ENCODE measurements around the gene CROCC. TPM values are rescaled to one million over a fixed set of nuclear protein-coding genes. Genes with fewer than 3 reads are reported as not detected.

CROCC gene
- total RNA-seq, 2 experiments from 2014 or later = 36.3 to 54.1 TPM

GRCh38 chr1:16924216-16924918 lies 2.6 kb downstream of the CROCC start:
- Histone ChIP-seq H3K79me2 (ENCODE audit: insufficient read depth, low read depth, low read length) (no peaks in the 10 kb centered on the region), H2AFZ (ENCODE audit: low read length) (no peak overlapping the region), H3K9me3 (ENCODE audit: low read length) (no peaks in the 10 kb centered on the region), H3K4me2 (ENCODE audit: low read length) (no peak overlapping the region), H4K20me1 (ENCODE audit: insufficient read depth, low read length) (no peaks in the 10 kb centered on the region), H3K4me3 (ENCODE audit: low read depth, low read length, poor library complexity, severe bottlenecking) (no peak overlapping the region), H3K27ac (ENCODE audit: low read depth, low read length, poor library complexity, severe bottlenecking) (no peak overlapping the region), H3K4me1 (ENCODE audit: insufficient read depth, low read length, poor library complexity, severe bottlenecking) (peaks cover 17% of the 10 kb centered on the region), H3K36me3 (ENCODE audit: insufficient read depth, low read length) (no peaks in the 10 kb centered on the region), H3K9me2 (ENCODE audit: insufficient read depth, low read length) (no peaks in the 10 kb centered on the region)
- no peak for DNase-seq (ENCODE audit: low spot score)
- no TSS peak for BruUV-seq (replicated peaks)
- intact Hi-C loops (cut with micrococcal nuclease; ENCODE audit: unreplicated experiment) = no loop called here
- ChIA-PET POLR2A (no interaction called here), CTCF (ENCODE audit: unreplicated experiment) (no interaction called here)
- TF ChIP-seq, protein P1, sequence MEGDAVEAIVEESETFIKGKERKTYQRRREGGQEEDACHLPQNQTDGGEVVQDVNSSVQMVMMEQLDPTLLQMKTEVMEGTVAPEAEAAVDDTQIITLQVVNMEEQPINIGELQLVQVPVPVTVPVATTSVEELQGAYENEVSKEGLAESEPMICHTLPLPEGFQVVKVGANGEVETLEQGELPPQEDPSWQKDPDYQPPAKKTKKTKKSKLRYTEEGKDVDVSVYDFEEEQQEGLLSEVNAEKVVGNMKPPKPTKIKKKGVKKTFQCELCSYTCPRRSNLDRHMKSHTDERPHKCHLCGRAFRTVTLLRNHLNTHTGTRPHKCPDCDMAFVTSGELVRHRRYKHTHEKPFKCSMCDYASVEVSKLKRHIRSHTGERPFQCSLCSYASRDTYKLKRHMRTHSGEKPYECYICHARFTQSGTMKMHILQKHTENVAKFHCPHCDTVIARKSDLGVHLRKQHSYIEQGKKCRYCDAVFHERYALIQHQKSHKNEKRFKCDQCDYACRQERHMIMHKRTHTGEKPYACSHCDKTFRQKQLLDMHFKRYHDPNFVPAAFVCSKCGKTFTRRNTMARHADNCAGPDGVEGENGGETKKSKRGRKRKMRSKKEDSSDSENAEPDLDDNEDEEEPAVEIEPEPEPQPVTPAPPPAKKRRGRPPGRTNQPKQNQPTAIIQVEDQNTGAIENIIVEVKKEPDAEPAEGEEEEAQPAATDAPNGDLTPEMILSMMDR (conservative IDR thresholded peaks at IDR 0.05; ENCODE audit: low read length) = no peak
- TF ChIP-seq EZH2phosphoT487 (IDR thresholded peaks at IDR 0.05; ENCODE audit: borderline replicate concordance, low read depth, low read length) = no peak

DNA sequence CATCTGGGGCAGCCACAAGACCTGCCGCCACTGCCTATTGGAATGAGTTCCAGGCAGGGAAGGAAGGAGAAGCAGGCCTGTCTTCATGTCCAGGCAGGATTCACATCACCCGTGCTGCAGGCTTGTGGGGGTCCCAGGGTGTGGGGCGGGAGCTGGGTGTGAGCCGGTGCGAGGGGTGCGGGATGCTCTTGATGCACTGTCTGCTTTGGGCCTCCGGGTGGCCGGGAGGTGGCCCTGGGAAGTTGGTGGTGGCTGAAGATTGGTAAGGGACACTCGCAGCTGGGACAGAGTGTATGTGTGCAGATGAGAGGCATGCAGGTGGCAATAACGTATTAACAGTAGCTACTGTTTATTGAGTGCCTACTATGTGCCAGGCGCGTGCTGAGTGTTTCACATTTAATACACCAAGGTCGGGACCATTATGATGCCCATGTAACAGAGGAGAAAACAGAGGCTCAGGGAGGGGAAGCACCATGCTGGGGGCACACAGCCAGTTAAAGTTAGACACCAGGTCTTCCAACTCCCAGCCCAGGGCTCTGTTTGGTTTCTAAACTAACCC lies 3.3 kb downstream of the CROCC start:
- H2AFZ ChIP-seq (ENCODE audit: low read length) = no peak overlapping the region
- H3K36me3 ChIP-seq (ENCODE audit: insufficient read depth, low read length) = no peaks in the 10 kb centered on the region
- no peaks in the 10 kb centered on the region for H3K79me2 ChIP-seq (ENCODE audit: insufficient read depth, low read depth, low read length)
- CTCF ChIA-PET (ENCODE audit: unreplicated experiment) = no interaction called here
- H3K9me2 ChIP-seq (ENCODE audit: insufficient read depth, low read length) = no peaks in the 10 kb centered on the region
- no peaks in the 10 kb centered on the region for H4K20me1 ChIP-seq (ENCODE audit: insufficient read depth, low read length)
- H3K27ac ChIP-seq (ENCODE audit: low read depth, low read length, poor library complexity, severe bottlenecking) = no peak overlapping the region
- no peak overlapping the region for H3K4me2 ChIP-seq (ENCODE audit: low read length)
- no peak for DNase-seq (ENCODE audit: low spot score)
- POLR2A ChIA-PET = interaction anchor here (0.5 kb wide), 1 partner anchor 84 kb away, joined by 3 read pairs; no protein-coding TSS in a partner anchor
- H3K9me3 ChIP-seq (ENCODE audit: low read length) = no peaks in the 10 kb centered on the region
- peaks cover 17% of the 10 kb centered on the region for H3K4me1 ChIP-seq (ENCODE audit: insufficient read depth, low read length, poor library complexity, severe bottlenecking)
- BruUV-seq (replicated peaks) = no TSS peak
- H3K4me3 ChIP-seq (ENCODE audit: low read depth, low read length, poor library complexity, severe bottlenecking) = no peak overlapping the region
- intact Hi-C loops (cut with micrococcal nuclease; ENCODE audit: unreplicated experiment) = no loop called here
- TF ChIP-seq EZH2phosphoT487 (IDR thresholded peaks at IDR 0.05; ENCODE audit: borderline replicate concordance, low read depth, low read length) = no peak
- TF ChIP-seq, protein P1 (conservative IDR thresholded peaks at IDR 0.05; ENCODE audit: low read length) = peak; percentile 28; the same call in 1 of the 2 replicates
